Right ventricle myocardium inferior (tissue), 1 donor: ENCODE results near the gene GNG7. TPM values are rescaled to one million over a fixed set of nuclear protein-coding genes. Genes with fewer than 3 reads are reported as not detected.
A peak's percentile ranks its signal among the peaks of the same experiment; 100 is the strongest.
"Not testable (repeated sequence)": the region's sequence is repeated elsewhere in the genome, so short reads cannot be mapped to it uniquely, and the experiment has no call there.

Experiments
- ATAC-seq: fragments of 200-7000 bp; cut with Tn5 transposase; one replicate; pipeline ENCODE4 v1.9.1; 2020; ENCODE audit warnings: mild to moderate bottlenecking, moderate library complexity
- DNase-seq: peaks from one replicate; pipeline ENCODE4 v3.0.0; 2021; ENCODE audit errors: missing footprints
- intact Hi-C: fragments of 100-400 bp; cut with DNase I; formaldehyde crosslinking; loops from one replicate; pipeline ENCODE4 v1.11.0; 2022
- total RNA-seq: library from RNA; stranded (reverse); fragmentation: NEBNext Ultra II Directional; extraction: Animal tissue kit (Norgen Biotek cat#: 25700); gene quantifications from one replicate; pipeline ENCODE4 v1.2.1, GENCODE V29; 2021
- donor health status: DM: no; HTN: yes; CAD: no; lungs with severe emphysema.

The GNG7 gene
- total RNA-seq, 1 donor from 2014 or later = 26.7 TPM

GRCh38 chr19:2716722-2717637, 14.5 kb upstream of the GNG7 start:
- ATAC-seq (no peak), DNase-seq (peak; percentile 33)
- intact Hi-C loops = no loop called here

- peak; percentile 56 for DNase-seq
- intact Hi-C loops = no loop called here
- no peak for ATAC-seq
Measured at GRCh38 chr19:2716275-2716650, 13.8 kb upstream of the GNG7 start.

GRCh38 chr19:2715470-2716274, 13.2 kb upstream of the GNG7 start:
- no peak for ATAC-seq

GRCh38 chr19:2714531-2715269, 12.2 kb upstream of the GNG7 start:
- intact Hi-C loops = no loop called here
- ATAC-seq (peak; percentile 3), DNase-seq (peak; percentile 56)

More at GRCh38 chr19:2715470-2716274, 13.2 kb upstream of the GNG7 start:
- no peak for DNase-seq
- intact Hi-C loops = no loop called here

- intact Hi-C loops, DNase-seq, ATAC-seq: not testable (repeated sequence)
Measured at GRCh38 chr19:2714102-2714501, 11.6 kb upstream of the GNG7 start.

GRCh38 chr19:2713170-2713569, 10.7 kb upstream of the GNG7 start:
- intact Hi-C loops, DNase-seq, ATAC-seq: not testable (repeated sequence)

GRCh38 chr19:2711875-2712205, 9.3 kb upstream of the GNG7 start:
- intact Hi-C loops = no loop called here
- DNase-seq (peak; percentile 9), ATAC-seq (no peak)

- ATAC-seq (no peak), DNase-seq (peak; percentile 63)
- intact Hi-C loops = no loop called here
Measured at GRCh38 chr19:2711172-2711874, 8.8 kb upstream of the GNG7 start.

GRCh38 chr19:2706251-2706650, 3.8 kb upstream of the GNG7 start:
- intact Hi-C loops = no loop called here
- no peak for ATAC-seq
- peak; percentile 42 for DNase-seq

- ATAC-seq (no peak), DNase-seq (no peak)
- intact Hi-C loops = no loop called here
Measured at GRCh38 chr19:2703691-2704216, 1.3 kb upstream of the GNG7 start.

GRCh38 chr19:2703077-2703437, 563 bp upstream of the GNG7 start:
- intact Hi-C loops = no loop called here
- ATAC-seq (no peak), DNase-seq (no peak)

- intact Hi-C loops = no loop called here
- ATAC-seq = no peak
Measured at GRCh38 chr19:2701361-2702169, 929 bp downstream of the GNG7 start.

GRCh38 chr19:2700660-2701360, 1.7 kb downstream of the GNG7 start:
- ATAC-seq (no peak), DNase-seq (no peak)
- intact Hi-C loops = no loop called here

More at GRCh38 chr19:2701361-2702169, 929 bp downstream of the GNG7 start:
- DNase-seq = no peak

GRCh38 chr19:2699413-2700140, 2.9 kb downstream of the GNG7 start:
- DNase-seq (no peak), ATAC-seq (no peak)
- intact Hi-C loops = no loop called here

GRCh38 chr19:2694196-2694595, 8.3 kb downstream of the GNG7 start:
- intact Hi-C loops = no loop called here
- ATAC-seq = no peak
- no peak for DNase-seq

- no peak for DNase-seq
- intact Hi-C loops = no loop called here
- no peak for ATAC-seq
Measured at GRCh38 chr19:2693492-2694160, 8.9 kb downstream of the GNG7 start.
